Sigmoid colon (tissue), 4 donors: Measurements from ENCODE around the gene FBXW4.

Experiments
- CTCF ChIP-seq, 4 experiments: fragments of 450-650 bp in 3 of 4; fragments of 200-600 bp in 1 of 4; IDR thresholded peaks; one replicate each; pipeline ENCODE4 v1.5.1; 2016 to 2019; ENCODE audit warnings: antibody characterized with exemption in 4 of 4, mild to moderate bottlenecking in 3 of 4, moderate library complexity in 2 of 4
- EP300 ChIP-seq, 4 donors: sonication (generic); formaldehyde crosslinking; IDR thresholded peaks; one replicate each; pipeline ENCODE4 v1.6.1; 2017; ENCODE audit warnings: antibody characterized with exemption in 4 of 4
- POLR2A ChIP-seq, 2 donors: fragments of 450-650 bp; IDR thresholded peaks; one replicate each; pipeline ENCODE4 v1.6.1; 2016; ENCODE audit warnings: antibody characterized with exemption in 2 of 2, mild to moderate bottlenecking in 2 of 2, moderate library complexity in 2 of 2

DNA sequence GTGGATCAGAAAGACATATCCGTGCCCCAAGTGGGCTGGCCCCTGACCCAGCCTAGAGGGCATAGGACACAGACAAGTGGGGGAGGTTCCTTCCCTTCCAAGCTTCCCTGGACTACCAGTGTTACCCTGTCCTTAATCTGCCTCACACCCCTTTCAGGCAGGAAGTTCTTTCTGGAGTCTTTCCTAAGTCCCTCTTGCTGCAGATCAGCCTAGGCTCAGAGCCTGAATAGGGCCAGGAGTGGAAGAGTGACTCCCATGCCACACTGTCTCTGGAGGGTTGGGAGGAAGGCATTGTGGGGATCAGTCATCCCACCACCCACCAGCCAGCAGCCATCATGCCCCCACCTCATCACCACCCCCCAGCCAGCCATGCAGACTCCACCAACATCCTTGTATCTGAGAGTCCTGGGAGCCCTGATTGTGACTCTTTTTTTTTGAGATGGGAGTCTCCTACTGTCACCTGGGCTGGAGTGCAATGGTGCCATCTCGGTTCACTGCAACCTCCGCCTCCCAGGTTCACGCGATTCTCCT is 129.5 kb downstream of the FBXW4 start:
- TF ChIP-seq CTCF (IDR thresholded peaks at IDR 0.05), result no peak
- no peak for TF ChIP-seq POLR2A (IDR thresholded peaks at IDR 0.05)
- no peak for TF ChIP-seq EP300 (IDR thresholded peaks at IDR 0.05)
